Measurements from ENCODE around the gene ASAP2.

Gene ASAP2

DNA sequence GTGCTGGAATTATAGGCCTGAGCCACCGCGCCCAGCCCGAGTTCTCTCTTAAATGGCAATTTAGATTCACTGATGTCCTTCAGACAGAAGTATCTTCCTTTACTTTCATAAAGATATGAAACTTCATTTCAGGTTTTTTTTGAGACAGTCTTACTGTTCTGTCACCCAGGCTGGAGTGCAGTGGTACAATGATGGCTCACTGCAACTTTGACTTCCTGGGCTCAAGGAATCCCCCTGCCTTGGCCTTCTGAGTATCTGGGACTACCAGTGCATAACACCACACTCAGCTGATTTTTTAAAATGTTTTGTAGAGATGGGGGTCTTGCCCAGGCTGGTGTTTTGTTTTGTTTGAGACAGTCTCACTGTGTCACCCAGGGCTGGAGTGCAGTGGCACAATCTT, 203.5 kb downstream of the ASAP2 start:
- DNase-seq: no peak

DNA sequence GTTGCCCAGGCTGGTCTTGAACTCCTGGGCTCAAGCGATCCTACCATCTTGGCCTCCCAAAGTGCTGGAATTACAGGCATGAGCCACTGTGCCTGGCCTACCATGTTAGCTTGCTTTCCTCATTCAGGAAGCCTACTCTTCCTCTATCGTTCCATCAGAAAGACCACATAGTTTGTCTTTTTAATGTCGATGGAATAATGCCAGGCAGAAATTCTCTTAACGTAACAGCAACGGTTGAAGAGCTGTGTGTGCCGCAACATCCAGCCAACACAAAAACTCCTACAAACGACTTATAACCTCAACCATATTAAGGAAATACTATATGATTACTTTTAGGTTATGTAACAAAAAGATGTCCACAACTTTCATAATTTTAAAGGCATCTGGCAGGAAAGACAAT, 206.2 kb downstream of the ASAP2 start:
- no peak for DNase-seq

DNA sequence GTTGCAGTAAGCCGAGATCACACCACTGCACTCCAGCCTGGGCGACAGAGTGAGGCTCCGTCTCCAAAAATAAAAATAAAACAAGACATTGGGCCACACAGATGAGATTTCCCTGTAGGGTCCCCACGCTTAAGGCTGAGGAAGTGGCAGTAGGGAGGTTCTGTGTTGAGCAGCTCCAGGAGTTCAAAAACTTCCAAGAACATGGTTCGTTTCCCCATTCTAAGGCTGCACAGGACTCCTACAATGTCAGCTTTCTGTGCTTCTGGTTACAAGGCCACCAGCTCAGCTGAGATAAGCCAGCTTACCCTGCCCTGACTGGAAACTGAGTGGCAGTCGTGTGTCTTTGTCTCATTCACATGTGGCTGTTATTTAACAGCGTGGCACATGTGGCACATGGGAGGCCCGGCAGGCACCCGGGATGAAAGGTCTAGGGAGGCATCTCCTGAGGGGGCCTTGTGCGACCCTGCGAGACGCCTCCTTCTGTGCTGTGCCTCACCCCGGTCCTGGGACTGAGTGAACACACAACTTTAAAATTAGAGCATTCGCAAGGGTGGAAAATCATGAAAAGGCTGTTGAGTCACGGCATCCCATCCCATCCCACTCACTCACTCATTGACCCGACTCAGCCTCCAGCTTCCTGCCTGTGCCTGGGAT, 209.0 kb downstream of the ASAP2 start:
- peak; percentile 23 for DNase-seq

- no peak for DNase-seq
Observed at GRCh38 chr2:9416267-9416961, 209.8 kb downstream of the ASAP2 start.

GRCh38 chr2:9416962-9417316, 210.3 kb downstream of the ASAP2 start:
- DNase-seq: no peak

DNA sequence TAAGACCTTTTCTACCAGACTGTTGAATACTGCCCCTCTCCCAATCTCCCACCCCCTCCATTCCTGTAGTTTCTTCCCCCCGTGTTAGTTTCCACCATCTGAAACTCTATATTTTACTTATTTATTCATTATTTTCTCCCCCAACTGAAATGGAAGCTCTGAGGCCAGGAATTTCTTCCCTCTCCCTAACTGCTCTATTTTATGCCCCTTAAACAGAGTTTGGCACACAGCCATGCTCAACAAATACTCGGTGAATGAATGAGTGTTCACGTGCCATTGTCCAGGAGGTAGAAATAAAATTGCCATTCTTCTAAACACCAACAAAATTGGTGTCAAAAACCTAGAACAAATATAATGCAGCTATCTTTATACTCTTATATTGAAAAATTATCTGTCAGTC, 211.1 kb downstream of the ASAP2 start:
- no peak for DNase-seq

- DNase-seq: no peak
Observed at GRCh38 chr2:9418746-9419145, 212.1 kb downstream of the ASAP2 start.

- DNase-seq: no peak
Observed at GRCh38 chr2:9419541-9419940, 212.9 kb downstream of the ASAP2 start.

- no peak for DNase-seq
Observed at GRCh38 chr2:9420495-9420894, 213.9 kb downstream of the ASAP2 start.

- DNase-seq: peak; percentile 24
Observed at GRCh38 chr2:9422321-9423099, 215.9 kb downstream of the ASAP2 start.

DNA sequence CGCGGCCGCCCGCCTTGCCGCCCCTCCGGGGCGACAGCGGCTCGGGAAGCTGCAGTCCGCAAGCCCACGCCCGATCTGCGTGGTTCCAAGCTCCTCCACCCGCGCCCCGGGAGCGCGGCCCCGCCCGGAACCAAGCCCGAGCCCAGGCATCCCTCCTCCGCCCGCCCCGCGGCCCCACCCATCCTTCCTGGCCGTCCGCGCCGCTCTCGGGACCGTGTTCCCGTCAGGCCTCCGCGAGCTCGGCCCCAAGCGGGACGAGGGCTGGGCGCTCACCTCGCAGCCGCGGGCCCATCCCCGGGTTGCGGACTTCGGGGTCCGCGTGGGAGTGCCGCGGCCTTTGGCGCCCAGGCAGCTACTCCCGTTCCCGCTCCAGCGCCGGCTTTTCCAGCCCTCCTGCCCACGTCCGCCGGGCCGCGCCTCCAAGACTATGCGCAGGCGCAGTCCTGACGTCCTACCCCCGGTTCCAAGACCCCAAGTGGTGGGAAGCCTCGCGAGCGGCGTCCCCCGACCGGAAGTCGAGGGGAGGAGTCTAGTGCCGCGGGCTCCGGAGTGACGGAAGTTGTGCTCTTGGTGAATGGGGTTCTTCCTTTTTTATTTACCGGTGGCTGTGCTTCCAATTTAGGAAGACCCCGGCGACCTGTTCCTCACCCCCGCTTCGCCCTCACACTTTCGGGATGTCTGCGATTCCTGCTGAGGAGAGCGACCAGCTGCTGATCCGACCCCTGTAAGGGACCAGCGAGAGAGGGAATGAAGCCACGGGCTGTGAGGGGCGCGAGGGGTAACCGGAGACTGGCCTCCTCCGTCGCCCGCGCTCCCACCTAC, 216.7 kb downstream of the ASAP2 start, which contains the start of the genes CPSF3 and ITGB1BP1:
Gene CPSF3 (plus strand): TSS at position 555 of the 822 bp plus-strand sequence. CDS start 120 bp downstream, at position 675.
Gene ITGB1BP1 (minus strand): TSS at position 429 of the 822 bp plus-strand sequence. CDS start 4,831 bp downstream, outside the sequence.
- DNase-seq: peak; percentile 97

DNA sequence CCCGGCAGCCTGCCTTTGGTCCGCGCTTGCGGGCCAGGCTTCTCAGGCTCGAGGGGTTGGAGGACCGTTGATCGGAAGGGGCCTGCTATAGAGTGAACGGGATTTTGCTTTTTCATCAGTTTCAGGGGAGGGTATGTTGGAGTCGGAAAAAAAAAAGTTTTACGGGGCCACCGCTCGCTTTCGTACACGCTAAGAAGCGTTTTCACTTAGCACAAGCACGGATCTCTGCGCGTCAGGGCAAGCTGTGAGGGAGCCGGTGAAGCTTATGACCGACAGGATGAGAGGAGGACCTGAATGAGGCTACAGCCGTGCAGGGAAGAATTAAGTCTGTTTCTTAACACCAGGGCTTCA, 217.3 kb downstream of the ASAP2 start:
- DNase-seq: no peak

DNA sequence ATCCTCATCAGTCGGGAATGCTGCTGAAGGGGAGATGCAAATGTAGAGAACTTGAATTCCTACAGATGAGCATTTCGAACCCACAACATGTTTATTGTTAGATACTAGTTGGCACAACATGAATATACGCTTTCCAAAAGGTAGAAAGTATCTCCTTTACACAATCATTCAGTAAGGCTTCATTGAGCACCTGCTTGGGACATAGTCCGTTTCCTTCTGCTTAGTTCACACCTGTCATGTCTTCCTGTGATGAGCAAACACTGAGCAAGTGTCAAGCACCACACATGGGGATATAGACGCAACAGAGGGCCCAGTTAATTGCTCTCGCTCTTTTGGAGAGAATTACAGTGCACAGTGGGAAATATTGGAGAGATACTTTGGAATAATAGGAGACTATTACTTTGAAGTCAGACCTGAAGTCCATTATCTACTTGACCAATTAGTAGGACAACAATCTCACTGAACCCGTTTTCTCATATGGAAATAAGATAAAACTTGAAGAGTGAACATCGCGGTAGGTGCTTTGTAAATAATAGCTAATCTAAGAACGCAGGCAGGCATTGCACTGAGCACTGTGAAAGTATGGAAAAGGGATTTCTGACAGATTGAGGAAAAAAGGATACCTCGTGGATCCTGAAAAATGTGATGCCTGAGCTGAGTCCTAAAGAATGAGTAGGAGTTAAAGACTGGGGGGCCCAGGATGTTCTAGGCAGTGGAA, 218.0 kb downstream of the ASAP2 start:
- DNase-seq: no peak

- DNase-seq: peak; percentile 27
Observed at GRCh38 chr2:9428965-9429577, 222.5 kb downstream of the ASAP2 start.

DNA sequence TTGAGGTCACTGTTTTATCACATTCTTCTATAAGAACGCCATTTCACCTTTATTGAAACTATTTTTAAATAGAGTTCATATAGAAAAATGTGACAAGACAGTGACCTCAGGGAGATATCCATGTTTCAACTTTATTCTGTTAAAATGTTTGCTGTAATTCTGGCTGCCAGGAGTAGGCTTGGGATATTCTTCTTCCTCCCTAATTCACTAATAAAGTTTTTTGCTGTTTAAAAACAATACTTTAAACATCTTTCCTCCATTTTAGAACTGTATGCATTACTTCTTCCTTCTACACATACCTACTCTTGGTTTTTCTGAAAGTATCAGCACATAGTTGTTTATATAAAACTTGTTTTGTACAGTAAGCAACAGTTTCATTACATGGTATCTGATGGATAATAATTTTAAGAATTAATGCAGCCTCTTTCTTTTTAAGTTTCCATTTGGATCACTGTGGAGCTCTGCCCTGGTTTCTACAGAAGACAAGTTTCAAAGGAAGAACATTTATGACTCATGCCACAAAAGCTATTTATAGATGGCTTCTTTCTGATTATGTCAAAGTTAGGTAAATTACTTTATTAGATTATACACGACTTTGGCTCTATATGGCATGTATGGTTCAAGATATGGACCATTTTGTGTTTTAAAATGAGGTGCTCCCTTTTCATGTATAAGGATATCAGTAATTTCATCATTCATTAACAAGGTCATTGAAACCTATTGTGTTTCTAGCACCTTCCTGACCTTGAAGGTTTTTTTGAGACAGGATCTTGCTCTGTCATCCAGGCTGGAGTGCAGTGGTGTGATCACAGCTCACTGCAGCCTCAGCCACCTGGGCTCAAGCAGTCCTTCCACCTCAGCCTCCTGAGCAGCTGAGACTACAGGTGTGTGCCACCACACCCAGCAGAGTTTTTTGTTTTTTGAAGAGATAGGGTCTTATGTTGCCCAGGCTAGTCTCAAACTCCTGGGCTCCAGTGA, 224.0 kb downstream of the ASAP2 start:
- DNase-seq: no peak

DNA sequence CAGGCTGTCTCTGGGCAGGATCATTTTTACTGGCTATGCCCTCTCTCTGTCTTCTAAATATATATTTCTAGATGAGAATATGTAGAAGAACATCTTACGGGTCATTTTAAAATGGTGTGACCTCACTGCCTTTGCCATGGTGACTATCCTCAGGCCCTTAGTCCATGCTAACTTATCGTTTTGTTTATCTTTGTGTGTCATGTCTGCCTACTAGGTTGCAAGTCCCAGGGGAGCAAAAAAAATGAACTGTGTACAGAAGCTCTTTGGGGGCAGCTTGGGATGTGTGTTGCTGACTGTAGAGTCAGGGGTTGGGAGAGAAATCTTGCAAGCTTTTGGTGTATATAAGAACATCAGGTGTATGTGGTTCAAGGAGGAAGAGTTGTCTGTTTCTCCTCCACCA, 227.9 kb downstream of the ASAP2 start:
- no peak for DNase-seq

DNA sequence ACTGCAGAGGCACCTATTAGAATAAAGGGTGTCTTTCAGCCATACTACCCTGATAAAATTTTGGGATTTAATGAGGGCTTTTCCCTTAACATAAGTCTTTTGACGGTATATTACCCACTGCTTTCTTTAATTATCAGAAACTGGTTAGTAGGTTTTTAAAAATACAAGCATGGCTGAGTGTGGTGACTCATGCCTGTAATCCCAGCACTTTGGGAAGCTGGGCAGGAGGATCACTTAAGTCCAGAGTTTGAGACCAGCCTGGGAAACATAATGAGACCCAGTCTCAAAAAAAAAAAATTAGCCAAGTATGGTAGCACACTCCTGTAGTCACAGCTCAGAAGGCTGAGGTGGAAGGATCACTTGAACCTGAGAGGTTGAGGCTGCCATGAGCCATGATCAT, 232.9 kb downstream of the ASAP2 start:
- peak; percentile 19 for DNase-seq

DNA sequence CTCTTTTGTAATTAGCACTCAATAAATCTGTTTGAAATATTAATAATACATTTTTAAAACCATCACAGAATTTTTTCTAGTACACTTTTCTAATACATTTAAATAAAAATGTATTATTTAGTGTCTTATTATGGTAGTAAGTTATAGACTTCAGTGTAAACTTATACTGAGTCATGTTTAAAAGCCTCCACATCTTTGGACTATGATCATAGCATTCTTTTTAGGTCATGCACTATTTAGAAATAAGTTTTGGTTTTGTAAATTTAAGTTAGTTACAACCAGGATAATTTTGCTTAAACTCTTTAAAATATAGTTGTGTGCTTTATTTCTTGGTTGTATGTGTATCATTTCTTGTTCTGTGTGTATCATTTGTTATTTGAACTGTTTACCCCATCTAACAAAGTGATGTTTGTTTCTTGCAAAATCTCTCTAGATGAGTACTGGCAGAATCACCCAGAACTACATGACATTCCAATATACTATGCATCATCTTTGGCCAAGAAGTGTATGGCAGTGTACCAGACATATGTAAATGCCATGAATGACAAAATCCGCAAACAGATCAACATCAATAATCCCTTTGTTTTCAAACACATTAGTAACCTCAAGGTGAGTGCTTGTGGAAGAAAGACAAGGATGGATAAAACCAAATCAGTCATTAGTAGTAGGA, 233.6 kb downstream of the ASAP2 start:
- peak; percentile 61 for DNase-seq

GRCh38 chr2:9441556-9441955, 234.9 kb downstream of the ASAP2 start:
- DNase-seq: no peak

DNA sequence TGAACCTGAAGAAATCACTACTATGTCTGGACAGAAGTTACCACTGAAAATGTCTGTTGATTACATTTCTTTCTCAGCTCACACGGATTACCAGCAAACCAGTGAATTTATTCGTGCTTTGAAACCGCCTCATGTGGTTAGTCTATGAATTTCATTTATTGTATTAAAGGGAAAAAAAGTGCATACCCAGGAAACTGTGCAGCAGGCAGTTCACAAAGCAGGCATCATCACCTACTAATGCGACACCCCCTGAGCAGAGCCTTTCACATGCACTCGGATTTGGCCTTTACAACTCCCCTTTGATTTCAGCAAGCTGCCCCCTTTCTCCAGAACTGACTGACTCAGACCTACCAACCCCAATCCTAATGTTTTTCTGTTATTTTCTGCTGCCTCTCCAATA, 236.9 kb downstream of the ASAP2 start:
- no peak for DNase-seq
